Activated effector memory CD4-positive, alpha-beta T cell treated with Interleukin-2 at 50 U/mL for 16 hours (primary cell): ENCODE data around the gene DCTN3.

Experiments used
- DNase-seq: peaks from one replicate; pipeline ENCODE4 v3.0.0-alpha.2; 2020

DCTN3 gene

GRCh38 chr9:34570809-34571480 is 49.4 kb downstream of the DCTN3 start:
- DNase-seq, result no peak

GRCh38 chr9:34570376-34570775 is 49.9 kb downstream of the DCTN3 start:
- no peak for DNase-seq

- DNase-seq, result no peak
Observed at GRCh38 chr9:34568774-34569173, 51.5 kb downstream of the DCTN3 start.

GRCh38 chr9:34568133-34568532 is 52.2 kb downstream of the DCTN3 start:
- no peak for DNase-seq

- no peak for DNase-seq
Observed at GRCh38 chr9:34566972-34567371, 53.3 kb downstream of the DCTN3 start.

- no peak for DNase-seq
Observed at GRCh38 chr9:34566322-34566721, 54.0 kb downstream of the DCTN3 start.

- no peak for DNase-seq
Observed at GRCh38 chr9:34565856-34566255, 54.4 kb downstream of the DCTN3 start.

GRCh38 chr9:34564617-34565016 is 55.7 kb downstream of the DCTN3 start:
- DNase-seq, result no peak
